Stimulated activated naive CD4-positive, alpha-beta T cell treated with Interleukin-2 at 50 U/mL for 16 hours (primary cell): ENCODE results near the gene KRT1.
"Not testable (repeated sequence)": the region's sequence is repeated elsewhere in the genome, so short reads cannot be mapped to it uniquely, and the experiment has no call there.

Source experiments
- DNase-seq: peaks from one replicate; lab custom pipeline; 2025; lab: John Stamatoyannopoulos, UW

The KRT1 gene

GRCh38 chr12:52680363-52680762 is at the start of gene KRT1:
Gene KRT1, minus strand, starts transcription at chr12:52680407. Its CDS starts 59 bp downstream, at chr12:52680348.
- no peak for DNase-seq

GRCh38 chr12:52729147-52729546 is 48.9 kb upstream of the KRT1 start:
- no peak for DNase-seq

GRCh38 chr12:52728374-52728773 is 48.2 kb upstream of the KRT1 start:
- no peak for DNase-seq

GRCh38 chr12:52727037-52727436 is 46.8 kb upstream of the KRT1 start:
- no peak for DNase-seq

- no peak for DNase-seq
Observed at GRCh38 chr12:52726451-52726850, 46.2 kb upstream of the KRT1 start.

- DNase-seq, result no peak
Observed at GRCh38 chr12:52724384-52724783, 44.2 kb upstream of the KRT1 start.

GRCh38 chr12:52722680-52723079 is 42.5 kb upstream of the KRT1 start:
- DNase-seq, result no peak

- no peak for DNase-seq
Observed at GRCh38 chr12:52721838-52722470, 41.7 kb upstream of the KRT1 start.

GRCh38 chr12:52720365-52720886 is 40.2 kb upstream of the KRT1 start:
- no peak for DNase-seq

GRCh38 chr12:52716061-52716460 is 35.9 kb upstream of the KRT1 start:
- no peak for DNase-seq

- DNase-seq, result no peak
Observed at GRCh38 chr12:52715416-52715815, 35.2 kb upstream of the KRT1 start.

- no peak for DNase-seq
Observed at GRCh38 chr12:52714887-52715281, 34.7 kb upstream of the KRT1 start.

GRCh38 chr12:52713960-52714886 is 34.0 kb upstream of the KRT1 start:
- DNase-seq, result no peak

- not testable (repeated sequence) for DNase-seq
Observed at GRCh38 chr12:52712122-52712521, 31.9 kb upstream of the KRT1 start.

- no peak for DNase-seq
Observed at GRCh38 chr12:52710730-52711129, 30.5 kb upstream of the KRT1 start.

GRCh38 chr12:52708010-52708409 is 27.8 kb upstream of the KRT1 start:
- no peak for DNase-seq

- DNase-seq, result no peak
Observed at GRCh38 chr12:52704464-52704863, 24.3 kb upstream of the KRT1 start.

GRCh38 chr12:52703878-52704277 is 23.7 kb upstream of the KRT1 start:
- no peak for DNase-seq

GRCh38 chr12:52703424-52703823 is 23.2 kb upstream of the KRT1 start, which contains the start of gene KRT77:
Gene KRT77, minus strand, starts transcription at chr12:52703524. Its CDS starts 90 bp downstream, at chr12:52703434.
- no peak for DNase-seq

- DNase-seq, result no peak
Observed at GRCh38 chr12:52702338-52702737, 22.1 kb upstream of the KRT1 start.

- DNase-seq, result no peak
Observed at GRCh38 chr12:52701281-52701680, 21.1 kb upstream of the KRT1 start.

- no peak for DNase-seq
Observed at GRCh38 chr12:52699960-52700359, 19.8 kb upstream of the KRT1 start.

GRCh38 chr12:52699373-52699772 is 19.2 kb upstream of the KRT1 start:
- DNase-seq, result no peak
